Kidney glomerular epithelial cell (primary cell): ENCODE measurements around the gene PCDHB1.
"Not testable (repeated sequence)": the region's sequence is repeated elsewhere in the genome, so short reads cannot be mapped to it uniquely, and the experiment has no call there.

Experiments used
- DNase-seq: peaks from one replicate; lab custom pipeline; 2025; lab: John Stamatoyannopoulos, UW

The PCDHB1 gene

GRCh38 chr5:141077826-141078225 is 26.7 kb downstream of the PCDHB1 start:
- no peak for DNase-seq

GRCh38 chr5:141082228-141082627 is 31.1 kb downstream of the PCDHB1 start:
- no peak for DNase-seq

- DNase-seq, result peak; percentile 66
Measured at GRCh38 chr5:141084487-141084989, 33.4 kb downstream of the PCDHB1 start.

GRCh38 chr5:141094481-141095262 is 43.5 kb downstream of the PCDHB1 start, which contains the start of gene PCDHB2:
Gene PCDHB2, plus strand, starts transcription at chr5:141094615. Its CDS starts 176 bp downstream, at chr5:141094791.
- peak; percentile 52 for DNase-seq

- DNase-seq, result no peak
Measured at GRCh38 chr5:141095263-141095641, 44.1 kb downstream of the PCDHB1 start.

GRCh38 chr5:141096181-141096580 is 45.0 kb downstream of the PCDHB1 start:
- DNase-seq, result not testable (repeated sequence)

- not testable (repeated sequence) for DNase-seq
Measured at GRCh38 chr5:141096586-141096985, 45.4 kb downstream of the PCDHB1 start.

- peak; percentile 9 for DNase-seq
Measured at GRCh38 chr5:141100243-141100805, 49.1 kb downstream of the PCDHB1 start, which contains the start of gene PCDHB3. Gene PCDHB3, plus strand, starts transcription at chr5:141100473. Its CDS starts 177 bp downstream, at chr5:141100650.

- DNase-seq, result no peak
Measured at GRCh38 chr5:141101059-141101458, 49.9 kb downstream of the PCDHB1 start.

GRCh38 chr5:141102070-141102469 is 50.9 kb downstream of the PCDHB1 start:
- DNase-seq, result not testable (repeated sequence)

- not testable (repeated sequence) for DNase-seq
Measured at GRCh38 chr5:141102471-141102870, 51.3 kb downstream of the PCDHB1 start.

- no peak for DNase-seq
Measured at GRCh38 chr5:141105350-141105749, 54.2 kb downstream of the PCDHB1 start.
